GM18951 (cell line): ENCODE data around the gene SLC35E2B.
"Not testable (repeated sequence)": the region's sequence is repeated elsewhere in the genome, so short reads cannot be mapped to it uniquely, and the experiment has no call there.

ENCODE experiments used
- POLR2A ChIP-seq: IDR thresholded peaks from 4 replicates; pipeline ENCODE4 v1.6.1; 2011; ENCODE audit warnings: mild to moderate bottlenecking; ENCODE audit not compliant: insufficient read length, insufficient read depth; ENCODE audit errors: extremely low read depth
- in situ Hi-C: fragments of 300-500 bp; cut with MboI; formaldehyde crosslinking; loops from one replicate; pipeline ENCODE4 v1.12.0; 2022; ENCODE audit warnings: low sequenced_read_pairs, mixed read lengths, inconsistent platforms; ENCODE audit not compliant: unreplicated experiment

Gene SLC35E2B

DNA sequence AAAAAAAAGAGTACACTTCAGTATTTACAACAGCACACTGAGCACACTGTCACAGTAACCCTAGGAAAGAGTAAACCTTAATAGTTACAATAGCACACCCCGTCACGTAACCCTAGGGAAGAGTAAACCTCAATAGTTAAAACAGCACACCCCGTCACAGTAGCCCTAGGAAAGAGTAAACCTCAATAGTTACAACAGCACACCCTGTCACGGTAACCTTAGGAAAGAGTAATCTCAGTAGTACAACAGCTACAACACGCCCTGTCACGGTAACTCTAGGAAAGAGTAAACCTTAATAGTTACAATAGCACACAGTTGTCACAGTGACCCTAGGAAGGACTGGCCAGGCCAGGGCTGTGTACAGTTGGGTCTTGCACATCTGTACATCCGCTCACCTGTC lies 28.6 kb upstream of the SLC35E2B start:
- in situ Hi-C loops = loop anchor here (5.0 kb wide), 1 partner anchor 64 kb away; the partner anchor contains the start of gene CDK11B

DNA sequence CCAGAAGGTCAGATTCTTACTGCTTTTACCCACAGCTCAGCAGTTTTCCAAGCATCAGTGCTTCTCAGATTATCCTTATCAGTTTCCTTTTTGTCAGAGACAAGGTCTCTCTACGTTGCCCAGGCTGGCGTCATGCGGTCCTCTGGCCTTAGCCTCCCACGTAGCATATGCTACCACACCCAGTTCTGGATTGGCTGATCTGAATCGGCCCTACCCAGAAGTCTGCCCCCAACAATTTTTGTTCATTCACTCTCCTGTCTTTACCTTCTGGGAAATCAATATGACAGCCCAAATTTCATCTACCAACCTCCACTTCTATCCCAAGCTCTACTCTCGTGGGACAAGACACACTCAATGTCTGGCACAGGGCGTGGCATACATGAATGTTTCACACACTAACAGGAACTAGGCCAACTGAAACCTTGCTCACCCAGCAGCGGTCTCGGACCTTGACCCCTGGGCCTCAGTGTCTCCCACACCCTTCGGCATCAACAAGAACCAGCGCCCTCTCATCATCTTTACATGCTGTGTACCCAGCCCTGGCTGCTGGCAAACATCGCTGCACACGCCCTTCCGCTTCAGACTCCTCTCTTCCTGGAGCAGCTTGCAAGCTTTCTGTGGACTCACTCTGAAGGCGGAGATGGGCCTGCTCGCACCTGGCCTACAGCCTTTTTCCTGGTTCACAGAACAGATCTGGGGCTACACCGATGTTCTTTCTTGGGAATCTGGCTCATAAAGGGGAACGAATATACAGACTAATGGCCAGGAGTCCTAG lies 22.7 kb upstream of the SLC35E2B start:
- in situ Hi-C loops = not testable (repeated sequence)

More for the DNA sequence above, 28.6 kb upstream of the SLC35E2B start:
- no peak for TF ChIP-seq POLR2A

GRCh38 chr1:1707897-1708296 lies 15.3 kb upstream of the SLC35E2B start:
- in situ Hi-C loops = not testable (repeated sequence)

GRCh38 chr1:1707241-1707640 lies 14.6 kb upstream of the SLC35E2B start:
- in situ Hi-C loops = not testable (repeated sequence)

DNA sequence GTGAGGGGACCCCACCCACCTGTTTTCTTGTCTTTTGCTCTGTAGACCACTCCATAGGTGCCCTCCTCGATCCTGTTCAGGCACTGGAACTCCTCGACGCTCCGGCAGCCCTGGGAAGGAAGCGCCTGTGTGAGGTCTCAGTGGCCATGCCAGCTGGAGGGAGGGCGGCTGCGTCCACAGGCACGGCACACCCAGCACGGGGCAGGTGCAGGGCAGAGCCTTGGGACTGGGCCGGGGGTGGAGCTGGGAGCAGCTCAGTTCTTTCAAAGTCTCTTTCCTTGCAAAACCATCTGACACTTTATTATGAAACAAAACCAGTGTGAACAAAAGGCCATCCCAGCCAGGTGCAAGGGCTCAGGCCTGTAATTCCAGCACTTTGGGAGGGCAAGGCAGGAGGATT lies 13.0 kb upstream of the SLC35E2B start:
- in situ Hi-C loops = not testable (repeated sequence)

- in situ Hi-C loops = not testable (repeated sequence)
Observed at GRCh38 chr1:1704284-1704957, 11.8 kb upstream of the SLC35E2B start.

- TF ChIP-seq POLR2A = no peak
- in situ Hi-C loops = no loop called here
Observed at GRCh38 chr1:1703796-1704195, 11.2 kb upstream of the SLC35E2B start.

- in situ Hi-C loops = not testable (repeated sequence)
Observed at GRCh38 chr1:1702506-1702905, 9.9 kb upstream of the SLC35E2B start.

GRCh38 chr1:1700557-1700956 lies 8.0 kb upstream of the SLC35E2B start:
- in situ Hi-C loops = not testable (repeated sequence)

- in situ Hi-C loops = not testable (repeated sequence)
Observed at GRCh38 chr1:1700067-1700466, 7.5 kb upstream of the SLC35E2B start.

DNA sequence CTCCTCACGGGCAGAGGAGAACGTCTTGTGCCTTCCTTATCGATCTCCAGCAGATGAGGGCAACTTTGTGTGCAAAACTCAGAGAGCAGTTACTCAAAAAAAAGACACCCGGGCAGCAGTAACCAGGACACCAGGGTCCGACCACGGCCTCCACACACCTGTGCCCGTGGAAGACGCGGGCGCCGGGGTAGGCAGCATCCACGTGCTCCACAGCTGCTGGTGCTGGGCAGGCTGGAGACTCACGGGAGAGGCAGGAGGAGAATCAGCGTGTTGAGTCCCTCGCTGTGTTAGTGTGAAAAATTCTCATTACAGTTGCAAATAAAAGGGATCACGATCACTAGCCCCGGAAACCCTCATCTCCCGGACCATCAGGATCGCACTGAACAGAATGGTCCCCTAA lies 6.5 kb upstream of the SLC35E2B start:
- in situ Hi-C loops = not testable (repeated sequence)

DNA sequence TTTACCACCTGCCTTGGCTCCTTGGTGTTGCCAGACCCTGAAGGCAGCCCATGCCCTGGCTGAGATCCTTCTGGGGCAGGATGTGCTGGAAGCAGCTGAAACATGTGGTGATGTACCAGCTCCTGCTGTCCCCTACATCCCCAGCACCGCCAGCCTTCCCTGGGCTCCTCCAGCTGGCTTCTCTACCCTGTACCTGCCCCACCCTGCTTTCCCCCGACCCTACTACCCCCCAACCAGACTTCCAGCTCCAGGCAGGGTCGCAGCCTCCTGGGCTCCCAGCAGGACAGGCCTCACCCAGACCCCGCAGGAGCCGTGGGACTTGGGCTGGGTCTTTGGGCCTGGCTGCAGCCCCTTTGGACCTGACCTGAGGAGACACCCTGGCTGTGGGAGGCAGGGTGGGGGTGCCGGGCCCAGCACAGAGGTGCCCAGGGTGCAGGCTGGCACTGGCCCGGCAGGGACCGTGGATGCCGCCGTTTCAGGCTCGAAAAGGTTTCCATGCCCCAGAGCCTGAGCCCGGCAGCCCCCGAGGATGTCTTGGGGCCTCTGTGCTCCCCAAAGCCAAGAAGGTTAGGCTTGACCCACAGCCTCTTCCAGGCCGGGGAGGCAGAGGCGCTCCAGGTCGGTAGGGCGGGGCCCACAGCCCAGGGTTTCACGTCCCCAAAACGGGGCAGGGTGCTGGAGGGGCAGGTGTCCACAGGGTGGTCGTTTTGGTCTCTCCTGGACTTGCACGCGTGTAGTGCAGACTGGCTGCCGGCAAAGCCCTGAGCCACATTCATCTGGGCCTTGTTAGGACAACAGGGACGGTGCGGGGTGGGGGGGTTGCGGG lies 5.0 kb upstream of the SLC35E2B start:
- in situ Hi-C loops = not testable (repeated sequence)

DNA sequence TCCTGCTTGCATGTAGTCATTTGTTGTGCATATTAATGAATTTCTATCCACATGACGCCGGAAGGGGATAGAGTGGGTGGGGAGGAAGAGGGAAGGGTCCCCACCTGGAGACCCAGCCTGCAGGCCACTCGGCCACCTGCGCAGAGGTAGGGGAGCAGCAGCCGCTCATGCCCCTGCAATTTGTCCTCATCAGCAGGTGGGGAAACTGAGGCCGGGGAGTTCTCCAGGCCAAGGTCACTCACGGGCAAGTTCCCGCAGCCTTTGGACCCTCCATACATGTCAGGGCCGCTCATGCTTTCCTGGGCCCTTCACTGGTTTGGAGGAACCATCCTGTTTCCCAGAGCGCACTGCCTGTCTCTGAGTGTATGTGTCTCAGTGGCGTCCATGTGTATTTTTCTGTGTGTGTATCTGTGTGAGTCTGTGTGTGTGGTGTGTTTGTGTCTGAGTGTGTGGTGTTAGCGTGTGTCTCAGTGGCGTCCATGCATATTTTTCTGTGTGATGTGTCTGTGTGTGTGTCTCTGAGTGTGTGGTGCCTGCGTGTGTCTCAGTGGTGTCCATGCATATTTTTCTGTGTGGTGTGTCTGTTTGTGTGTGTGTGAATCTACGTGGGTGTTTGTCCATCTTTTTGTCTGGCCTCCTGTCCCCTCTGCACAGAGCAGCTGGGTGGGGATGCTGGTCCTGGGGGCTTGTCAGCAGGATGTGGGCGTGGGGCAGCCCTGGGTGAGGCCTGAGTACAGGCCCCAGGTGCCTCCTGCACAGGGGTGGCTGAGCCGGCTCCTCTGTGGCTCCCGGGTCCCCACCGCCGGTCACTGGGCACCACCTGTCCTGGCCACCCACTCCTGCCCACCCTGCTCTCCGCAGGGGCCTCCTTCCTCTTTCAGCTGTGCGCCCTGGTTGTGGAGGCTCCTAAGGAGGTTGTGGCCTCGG lies 4.1 kb upstream of the SLC35E2B start:
- in situ Hi-C loops = not testable (repeated sequence)

DNA sequence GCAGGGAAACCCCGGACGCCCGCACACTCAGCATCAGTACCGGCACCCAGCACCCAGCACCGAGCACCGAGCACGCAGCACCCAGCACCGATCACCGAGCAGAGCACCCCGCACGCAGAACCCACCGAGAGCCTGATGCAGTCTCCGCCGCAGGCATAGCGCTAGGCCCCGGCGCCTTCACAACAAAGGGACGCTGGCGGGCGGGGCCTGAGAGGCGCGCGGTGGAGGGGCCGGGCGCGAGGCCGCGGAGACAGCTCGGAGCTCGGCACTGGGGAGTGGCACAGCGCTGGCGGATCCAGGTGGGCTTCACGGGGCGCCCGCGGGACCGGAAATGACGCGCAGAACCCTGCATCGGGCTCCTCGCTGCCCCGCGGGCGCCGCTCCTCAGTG lies 276 bp downstream of the SLC35E2B start:
- peak; percentile 51 for TF ChIP-seq POLR2A
- in situ Hi-C loops = not testable (repeated sequence)

- in situ Hi-C loops = not testable (repeated sequence)
Observed at GRCh38 chr1:1691443-1691842, 1.2 kb downstream of the SLC35E2B start.

DNA sequence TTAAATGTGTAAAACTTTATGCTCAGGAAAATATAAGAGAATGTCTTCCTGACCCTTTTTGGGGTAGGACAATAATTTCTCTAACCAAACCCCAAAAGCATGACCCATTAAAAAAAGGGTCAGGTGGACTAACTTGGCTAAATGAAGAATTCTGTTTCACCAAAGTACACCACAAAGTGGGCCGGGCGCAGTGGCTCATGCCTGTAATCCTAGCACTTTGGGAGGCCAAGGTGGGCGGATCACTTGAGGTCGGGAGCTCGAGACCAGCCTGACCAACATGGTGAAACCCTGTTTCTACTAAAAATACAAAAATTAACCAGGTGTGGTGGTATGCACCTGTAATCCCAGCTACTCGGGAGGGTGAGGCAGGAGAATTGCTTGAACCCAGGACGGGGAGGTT lies 3.1 kb downstream of the SLC35E2B start:
- in situ Hi-C loops = not testable (repeated sequence)
